SIG-M5 (cell line): ENCODE measurements around the gene ZNF101.
"Not testable (repeated sequence)": the region's sequence is repeated elsewhere in the genome, so short reads cannot be mapped to it uniquely, and the experiment has no call there.

Experiments
- DNase-seq: peaks from one replicate; lab custom pipeline; 2025; lab: John Stamatoyannopoulos, UW

The ZNF101 gene

DNA sequence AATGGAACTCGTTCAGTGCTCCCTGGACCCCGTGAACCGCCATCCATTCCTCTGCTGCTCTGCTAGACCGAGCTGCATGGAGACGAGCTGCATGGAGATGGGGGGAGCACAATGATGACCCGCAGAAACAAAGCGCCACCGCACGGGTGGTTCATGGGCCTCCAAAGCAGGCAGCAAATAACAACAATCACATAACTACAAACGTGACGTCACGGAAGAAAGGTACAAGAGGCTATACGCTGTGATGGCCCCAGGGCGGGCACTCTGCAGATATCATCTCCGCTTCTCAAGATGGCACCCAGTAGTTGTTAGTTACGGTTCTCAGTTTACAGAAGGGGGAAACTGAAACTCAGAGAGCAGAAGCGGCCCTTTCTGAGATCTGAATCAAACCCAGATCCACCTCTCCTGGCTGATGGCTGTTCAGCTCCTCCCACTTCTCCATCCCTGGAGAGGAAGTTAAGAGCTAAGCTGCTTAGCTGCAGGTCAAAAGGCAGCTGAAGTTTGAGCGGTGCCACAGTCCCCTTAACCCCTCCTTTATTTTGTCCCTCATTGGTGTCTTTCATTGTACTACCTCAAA is 6.9 kb upstream of the ZNF101 start:
- peak; percentile 63 for DNase-seq

DNA sequence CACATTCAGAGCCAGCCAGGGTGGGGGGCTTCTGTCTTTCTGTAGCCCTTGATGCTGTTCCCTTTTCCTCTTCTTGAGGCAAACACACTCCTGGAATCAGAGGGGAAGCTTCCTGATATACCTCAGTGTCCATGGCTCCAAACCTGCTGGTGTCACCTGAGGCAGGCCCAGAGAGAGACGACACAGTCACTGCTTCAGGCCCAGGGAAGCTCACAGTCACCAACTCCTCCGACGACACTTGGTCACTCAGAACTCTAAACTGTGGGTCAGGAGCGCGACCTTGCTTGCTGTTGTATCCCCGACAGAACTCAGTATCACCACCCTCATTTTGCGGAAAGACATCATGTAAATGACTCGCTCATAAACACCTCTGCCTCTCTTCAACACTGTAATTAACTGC is 6.3 kb upstream of the ZNF101 start:
- DNase-seq, result no peak

- DNase-seq, result no peak
These were observed 5.8 kb upstream of the ZNF101 start for GRCh38 chr19:19662871-19663255.

GRCh38 chr19:19663256-19664120 is 5.2 kb upstream of the ZNF101 start, which contains the start of gene ATP13A1:
ATP13A1 (minus strand) TSS chr19:19663676; CDS start chr19:19663666, 10 bp downstream.
- DNase-seq, result peak; percentile 85

DNA sequence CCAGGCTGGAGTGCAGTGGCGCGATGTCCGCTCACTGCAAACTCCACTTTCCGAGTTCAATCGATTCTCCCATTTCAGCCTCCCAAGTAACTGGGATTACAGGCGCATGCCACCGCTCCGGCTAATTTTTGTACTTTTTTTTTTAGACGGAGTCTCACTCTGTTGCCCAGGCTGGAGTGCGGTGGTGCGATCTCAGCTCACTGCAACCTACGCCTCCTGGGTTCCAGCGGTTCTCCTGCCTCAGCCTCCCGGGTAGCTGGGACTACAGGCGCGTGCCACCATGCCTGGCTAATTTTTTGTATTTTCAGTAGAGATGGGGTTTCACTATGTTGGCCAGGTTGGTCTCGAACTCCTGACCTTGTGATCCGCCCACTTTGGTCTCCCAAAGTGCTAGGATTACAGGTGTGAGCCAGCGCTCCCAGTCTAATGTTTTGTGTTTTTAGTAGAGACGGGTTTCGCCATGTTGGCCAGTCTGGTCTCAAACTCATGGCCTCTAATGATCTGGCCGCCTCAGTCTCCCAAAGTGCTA is 3.2 kb upstream of the ZNF101 start:
- not testable (repeated sequence) for DNase-seq

- no peak for DNase-seq
These were observed 1.5 kb downstream of the ZNF101 start for GRCh38 chr19:19670070-19670551.

DNA sequence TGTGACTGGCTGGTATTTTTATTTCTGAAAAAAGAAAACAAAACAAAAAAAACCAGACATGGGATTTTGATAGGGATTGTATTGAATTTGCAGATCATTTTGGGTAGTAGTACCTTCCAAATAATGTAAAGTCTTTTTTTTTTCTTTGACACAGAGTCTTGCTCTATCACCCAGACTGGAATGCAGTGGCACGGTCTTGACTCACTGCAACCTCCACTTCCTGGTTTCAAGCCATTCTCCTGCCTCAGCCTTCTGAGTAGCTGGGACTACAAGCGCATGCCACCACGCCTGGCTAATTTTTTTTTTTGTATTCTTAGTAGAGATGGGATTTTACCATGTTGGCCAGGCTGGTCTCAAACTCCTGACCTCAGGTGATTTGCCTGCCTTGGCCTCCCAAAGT is 4.2 kb downstream of the ZNF101 start:
- DNase-seq, result no peak

GRCh38 chr19:19674315-19674714 is 5.7 kb downstream of the ZNF101 start:
- no peak for DNase-seq

- no peak for DNase-seq
These were observed 8.9 kb downstream of the ZNF101 start for GRCh38 chr19:19677579-19677978.

GRCh38 chr19:19679176-19680073 is 10.8 kb downstream of the ZNF101 start:
- no peak for DNase-seq

GRCh38 chr19:19686119-19686518 is 17.5 kb downstream of the ZNF101 start:
- not testable (repeated sequence) for DNase-seq

DNA sequence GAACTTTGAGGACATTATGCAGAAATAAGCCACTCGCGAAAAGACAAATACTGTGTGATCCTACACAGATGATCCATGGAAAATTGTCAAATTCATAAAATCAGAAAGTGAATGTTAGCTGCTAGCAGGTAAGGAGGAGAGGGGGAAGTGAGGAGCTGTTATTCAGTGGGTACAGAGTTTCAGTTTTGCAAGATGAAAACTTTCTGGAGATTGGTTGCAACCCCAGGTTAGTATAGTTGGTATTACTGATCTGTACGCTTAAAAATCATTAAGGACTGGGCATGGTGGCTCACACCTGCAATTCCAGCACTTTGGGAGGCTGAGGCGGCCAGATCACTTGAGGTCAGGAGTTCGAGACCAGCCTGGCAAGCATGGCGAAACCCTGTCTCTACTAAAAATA is 17.9 kb downstream of the ZNF101 start:
- no peak for DNase-seq

DNA sequence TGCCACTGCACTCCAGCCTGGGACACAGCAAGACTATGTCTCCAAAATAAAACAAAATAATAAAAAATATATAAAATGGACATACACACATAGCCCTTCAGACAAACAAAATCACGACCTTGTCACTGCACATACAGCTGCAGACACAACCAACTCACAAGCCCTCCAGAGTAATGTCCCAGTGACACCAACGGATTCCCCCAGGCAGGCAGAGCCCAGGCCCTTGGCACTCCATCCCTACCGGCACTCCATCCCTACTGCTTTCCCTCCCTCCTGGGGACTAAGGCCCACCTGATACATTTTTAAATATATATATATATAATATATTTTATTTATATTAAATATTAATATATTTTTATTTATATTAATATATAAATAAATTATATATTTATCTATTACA is 18.5 kb downstream of the ZNF101 start:
- no peak for DNase-seq

- not testable (repeated sequence) for DNase-seq
These were observed 20.4 kb downstream of the ZNF101 start for GRCh38 chr19:19689023-19689422.

DNA sequence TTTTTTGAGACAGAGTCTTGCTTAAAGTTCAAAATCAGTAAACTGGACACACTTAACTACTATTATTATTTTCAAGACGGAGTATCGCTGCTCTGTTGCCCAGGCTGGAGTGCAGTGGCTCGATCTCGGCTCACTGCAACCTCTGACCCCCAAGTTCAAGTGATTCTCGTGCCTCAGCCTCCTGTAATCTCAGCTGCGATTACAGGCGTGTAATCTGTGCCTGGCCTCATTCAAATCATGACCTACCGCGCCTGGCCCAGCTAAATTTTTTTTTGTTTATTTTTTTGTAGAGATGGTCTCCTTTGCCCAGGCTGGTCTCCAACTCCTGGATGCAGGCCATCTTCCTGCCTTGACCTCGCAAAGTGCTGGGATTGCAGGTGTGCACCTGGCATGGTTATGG is 23.0 kb downstream of the ZNF101 start:
- no peak for DNase-seq

DNA sequence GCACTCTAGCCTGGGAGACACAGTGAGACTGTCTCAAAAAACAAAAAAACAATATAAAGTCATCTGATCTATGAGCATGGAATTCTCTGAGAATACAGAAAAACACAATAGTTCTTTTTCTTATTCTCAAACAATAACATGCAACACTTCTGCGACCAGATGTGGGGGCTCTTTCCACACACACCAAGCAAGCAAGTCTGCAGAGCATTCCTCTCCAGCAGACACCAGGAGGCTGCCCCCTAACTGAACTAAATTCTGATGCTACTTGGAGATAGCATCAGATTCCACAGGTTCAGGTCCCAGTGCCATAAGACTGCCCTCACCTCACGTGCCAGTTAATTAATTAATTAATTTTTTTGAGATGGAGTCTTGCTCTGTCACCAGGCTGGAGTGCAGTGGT is 27.7 kb downstream of the ZNF101 start:
- DNase-seq, result no peak

DNA sequence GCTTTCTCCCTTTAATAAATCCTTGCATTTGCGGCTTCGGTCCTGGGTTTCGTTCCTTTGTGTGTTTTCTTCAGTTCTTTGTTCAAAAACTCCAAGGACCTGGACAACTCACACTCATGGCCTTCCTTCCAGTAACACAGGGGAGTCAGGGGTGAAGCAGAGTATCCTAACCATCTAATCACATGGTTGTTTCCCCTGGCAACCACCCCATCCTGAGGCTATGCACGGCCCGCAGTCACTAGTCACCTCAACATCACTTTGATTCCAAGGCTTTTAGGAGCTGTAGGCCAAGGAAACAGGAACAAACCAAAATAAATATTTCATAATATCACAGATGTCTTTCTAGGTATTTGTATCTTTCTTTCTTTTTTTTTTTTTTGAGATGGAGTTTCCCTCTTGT is 28.9 kb downstream of the ZNF101 start:
- no peak for DNase-seq

- DNase-seq, result not testable (repeated sequence)
These were observed 31.9 kb downstream of the ZNF101 start for GRCh38 chr19:19700493-19700892.

DNA sequence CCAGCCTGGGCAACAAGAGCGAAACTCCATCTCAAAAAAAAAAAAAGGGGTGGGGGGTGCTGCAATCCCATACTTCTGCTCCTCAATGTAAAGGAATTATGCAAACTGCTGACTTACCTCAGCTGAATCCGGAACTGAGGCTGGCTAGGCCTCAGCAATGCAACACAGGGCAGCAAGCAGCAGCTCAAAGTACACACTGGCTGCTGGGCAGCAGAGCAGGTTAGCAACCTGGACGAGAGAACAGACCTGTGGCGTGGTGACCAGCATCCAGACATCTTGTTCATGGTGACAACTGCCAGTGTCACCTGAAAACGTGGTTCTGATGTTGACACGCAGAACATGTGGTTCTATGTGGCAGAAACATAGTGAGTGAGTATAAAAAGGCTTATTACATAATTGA is 36.2 kb downstream of the ZNF101 start:
- DNase-seq, result no peak

DNA sequence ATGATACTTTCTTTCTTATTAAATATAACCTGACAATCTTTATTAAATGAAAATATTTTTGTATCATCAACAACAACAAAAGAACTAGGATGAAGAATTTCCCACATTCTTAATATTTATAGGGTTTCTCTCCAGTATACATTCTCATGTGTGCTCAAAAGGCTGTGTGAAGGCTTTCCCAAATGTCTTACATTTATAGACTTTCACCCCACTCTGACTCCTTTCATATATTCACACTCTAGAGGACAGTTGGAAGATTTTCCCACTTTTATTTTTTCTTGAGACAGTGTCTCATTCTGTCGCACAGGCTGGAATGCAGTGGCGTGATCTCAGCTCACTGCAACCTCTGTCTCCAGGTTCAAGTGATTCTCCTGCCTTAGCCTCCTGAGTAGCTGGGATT is 41.9 kb downstream of the ZNF101 start:
- DNase-seq, result no peak

- no peak for DNase-seq
These were observed 42.8 kb downstream of the ZNF101 start for GRCh38 chr19:19711306-19711933.
